CD14-positive monocyte (primary cell): ENCODE data around the gene HDAC8. TPM values are rescaled to one million over a fixed set of nuclear protein-coding genes. Genes with fewer than 3 reads are reported as not detected.
"Not testable (repeated sequence)": the region's sequence is repeated elsewhere in the genome, so short reads cannot be mapped to it uniquely, and the experiment has no call there.

Experiments used
- DNase-seq, 3 donors: peaks; one replicate each; pipeline ENCODE4 v3.0.0-alpha.2; 2011 to 2022
- H2AFZ ChIP-seq: 2 replicates; pipeline ENCODE4 v1.6.0; 2012; ENCODE audit warnings: mild to moderate bottlenecking, low read depth, low read length, inconsistent platforms; ENCODE audit not compliant: insufficient read depth, poor library complexity, severe bottlenecking
- H3K27ac ChIP-seq, 2 donors: 1 replicate in 1 of 2; 2 replicates in 1 of 2; pipeline ENCODE4 v1.5.1; 2012 to 2013; ENCODE audit warnings: low read length in 2 of 2, control low read depth in 1 of 2, inconsistent platforms in 1 of 2, low read depth in 1 of 2, mild to moderate bottlenecking in 1 of 2
- H3K27me3 ChIP-seq, 2 donors: one replicate each; pipeline versions ENCODE4 v1.6.0 to v1.6.1; 2011 to 2013; ENCODE audit warnings: low read length in 2 of 2; ENCODE audit not compliant: control insufficient read depth in 2 of 2, insufficient read depth in 2 of 2
- H3K36me3 ChIP-seq, 2 donors: replicated peaks in 1 of 2; 1 replicate in 1 of 2; 2 replicates in 1 of 2; pipeline versions ENCODE4 v1.5.1 to v1.6.1; 2012 to 2013; ENCODE audit warnings: low read length in 2 of 2, control low read depth in 1 of 2, inconsistent platforms in 1 of 2, mild to moderate bottlenecking in 1 of 2; ENCODE audit not compliant: insufficient read depth in 2 of 2, control insufficient read depth in 1 of 2
- H3K4me1 ChIP-seq, 2 donors: 1 replicate in 1 of 2; 2 replicates in 1 of 2; pipeline versions ENCODE4 v1.5.1 to v1.6.1; 2012 to 2013; ENCODE audit warnings: low read length in 2 of 2, control low read depth in 1 of 2, inconsistent platforms in 1 of 2, mild to moderate bottlenecking in 1 of 2, moderate library complexity in 1 of 2; ENCODE audit not compliant: insufficient read depth in 2 of 2, control insufficient read depth in 1 of 2
- H3K4me2 ChIP-seq: replicated peaks from 2 replicates; pipeline ENCODE3; 2012; ENCODE audit warnings: low read length, moderate library complexity, mild to moderate bottlenecking; ENCODE audit not compliant: poor library complexity, severe bottlenecking; ENCODE audit errors: extremely low read depth
- H3K4me3 ChIP-seq, 3 experiments: fragments of 200-600 bp in 1 of 3; sonication (generic) in 1 of 3; replicated peaks in 1 of 3; 1 replicate in 2 of 3; 2 replicates in 1 of 3; pipeline ENCODE4 v1.5.1; 2011 to 2013; ENCODE audit warnings: low read length in 3 of 3, mild to moderate bottlenecking in 3 of 3, control low read depth in 2 of 3, low read depth in 2 of 3, inconsistent platforms in 1 of 3, moderate library complexity in 1 of 3
- H3K79me2 ChIP-seq: 2 replicates; pipeline ENCODE4 v1.6.0; 2012; ENCODE audit warnings: mild to moderate bottlenecking, control low read depth, inconsistent platforms, low read length, moderate library complexity; ENCODE audit not compliant: insufficient read depth
- H3K9ac ChIP-seq: 2 replicates; pipeline ENCODE4 v1.6.0; 2017; ENCODE audit warnings: low read length, mild to moderate bottlenecking; ENCODE audit not compliant: insufficient read depth, poor library complexity, severe bottlenecking
- H3K9me3 ChIP-seq, 2 donors: replicated peaks in 1 of 2; 1 replicate in 1 of 2; 2 replicates in 1 of 2; pipeline versions ENCODE4 v1.5.1 to v1.6.1; 2012 to 2013; ENCODE audit warnings: low read length in 2 of 2, control low read depth in 1 of 2; ENCODE audit not compliant: control insufficient read depth in 1 of 2, insufficient read depth in 1 of 2
- H4K20me1 ChIP-seq: 2 replicates; pipeline ENCODE4 v1.6.0; 2012; ENCODE audit warnings: mild to moderate bottlenecking, low read length, control low read depth, moderate library complexity; ENCODE audit not compliant: insufficient read depth
- H3K27ac Mint-ChIP-seq, 7 donors: one replicate each; pipeline ENCODE4 v1.8.0; 2020; ENCODE audit warnings: mild to moderate bottlenecking in 7 of 7, mixed read lengths in 7 of 7, moderate library complexity in 6 of 7, inconsistent platforms in 2 of 7
- H3K27me3 Mint-ChIP-seq, 3 donors: one replicate each; pipeline ENCODE4 v1.8.0; 2021 to 2022; ENCODE audit warnings: low read depth in 3 of 3, mild to moderate bottlenecking in 3 of 3, mixed read lengths in 3 of 3, moderate library complexity in 3 of 3, inconsistent platforms in 1 of 3
- H3K36me3 Mint-ChIP-seq, 2 donors: one replicate each; pipeline ENCODE4 v1.8.0; 2020; ENCODE audit warnings: mixed read lengths in 2 of 2, inconsistent platforms in 1 of 2, mild to moderate bottlenecking in 1 of 2
- H3K4me1 Mint-ChIP-seq: one replicate; pipeline ENCODE4 v1.8.0; 2020; ENCODE audit warnings: mild to moderate bottlenecking, mixed read lengths
- H3K4me3 Mint-ChIP-seq, 2 donors: one replicate each; pipeline ENCODE4 v1.8.0; 2020; ENCODE audit warnings: mild to moderate bottlenecking in 2 of 2, mixed read lengths in 2 of 2, moderate library complexity in 1 of 2
- H3K9me3 Mint-ChIP-seq, 7 donors: one replicate each; pipeline ENCODE4 v1.8.0; 2020 to 2022; ENCODE audit warnings: mixed read lengths in 7 of 7, mild to moderate bottlenecking in 6 of 7, moderate library complexity in 6 of 7, inconsistent platforms in 2 of 7
- CTCF ChIP-seq: fragments of 200-600 bp; IDR thresholded peaks from one replicate; pipeline ENCODE4 v1.8.0; 2022; ENCODE audit warnings: antibody characterized with exemption, mild to moderate bottlenecking
- WGBS: methylation state at CpG from one replicate; pipeline ENCODE4 v1.1.5; 2013; ENCODE audit warnings: missing lambda C conversion rate; ENCODE audit not compliant: insufficient coverage; 5-methylcytosine and 5-hydroxymethylcytosine counted together
- intact Hi-C, 2 donors: fragments of 100-400 bp; cut with micrococcal nuclease; formaldehyde crosslinking; loops; one replicate each; pipeline versions ENCODE4 v1.15.0 to v1.15.1; 2023
- polyA plus RNA-seq, 3 donors: library from polyadenylated mRNA; depleted of rRNA in 1 of 3; unstranded in 2 of 3; stranded (reverse) in 1 of 3; fragments of 300-500 nt in 2 of 3; fragments of >200 nt in 1 of 3; fragmentation: Illumina TruSeq in 2 of 3; gene quantifications; 1 replicate in 2 of 3; 2 replicates in 1 of 3; pipeline ENCODE4 v1.2.3, GENCODE V29; 2012 to 2021

HDAC8 gene
- polyA plus RNA-seq, 3 donors, result 14.3 to 22.9 (median 20.5) TPM

DNA sequence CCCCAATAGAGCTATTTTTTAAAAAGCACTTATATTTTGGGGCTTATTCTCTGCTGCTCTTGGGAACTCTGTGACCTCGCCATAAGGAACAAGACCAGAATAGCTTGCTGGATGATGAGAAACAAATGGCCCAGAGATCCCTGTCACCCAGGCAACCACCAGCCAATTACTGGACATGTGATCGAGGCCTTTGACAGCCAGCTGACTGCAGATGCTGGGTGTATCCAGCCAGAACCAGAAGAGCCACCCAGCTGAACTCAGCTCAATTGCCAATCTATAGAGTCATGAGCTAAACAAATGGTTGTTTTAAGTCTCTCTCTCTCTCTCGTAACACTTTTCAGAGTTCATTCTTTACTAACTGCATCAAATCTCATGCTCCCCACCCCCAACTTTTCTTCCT is 242.5 kb downstream of the HDAC8 start:
- H3K4me1 ChIP-seq, result peaks cover 0 to 5% of the 10 kb centered on the region in 2 donors
- H3K79me2 ChIP-seq, result no peaks in the 10 kb centered on the region
- no peaks in the 10 kb centered on the region for H3K27me3 Mint-ChIP-seq
- 100% methylated on average over 1 of the region's 3 CpGs for WGBS
- H3K9me3 Mint-ChIP-seq, result peaks cover 0 to 5% (median 0%) of the 10 kb centered on the region in 7 donors
- DNase-seq, result no peak
- no peak overlapping the region for H3K4me2 ChIP-seq
- peaks cover 0 to 2% of the 10 kb centered on the region in 2 donors for H3K27me3 ChIP-seq
- H3K36me3 Mint-ChIP-seq, result peaks cover 5 to 22% of the 10 kb centered on the region in 2 donors
- H3K4me3 ChIP-seq, result no peak overlapping the region
- no peak overlapping the region for H3K27ac Mint-ChIP-seq
- H3K4me3 Mint-ChIP-seq, result no peak overlapping the region
- no peaks in the 10 kb centered on the region for H3K9me3 ChIP-seq
- no peak for TF ChIP-seq CTCF
- H4K20me1 ChIP-seq, result no peaks in the 10 kb centered on the region
- H3K4me1 Mint-ChIP-seq, result peaks cover 8% of the 10 kb centered on the region
- no peak overlapping the region for H3K27ac ChIP-seq
- H3K36me3 ChIP-seq, result no peaks in the 10 kb centered on the region
- no peak overlapping the region for H2AFZ ChIP-seq
- H3K9ac ChIP-seq, result no peak overlapping the region
- intact Hi-C loops, result no loop called here

DNA sequence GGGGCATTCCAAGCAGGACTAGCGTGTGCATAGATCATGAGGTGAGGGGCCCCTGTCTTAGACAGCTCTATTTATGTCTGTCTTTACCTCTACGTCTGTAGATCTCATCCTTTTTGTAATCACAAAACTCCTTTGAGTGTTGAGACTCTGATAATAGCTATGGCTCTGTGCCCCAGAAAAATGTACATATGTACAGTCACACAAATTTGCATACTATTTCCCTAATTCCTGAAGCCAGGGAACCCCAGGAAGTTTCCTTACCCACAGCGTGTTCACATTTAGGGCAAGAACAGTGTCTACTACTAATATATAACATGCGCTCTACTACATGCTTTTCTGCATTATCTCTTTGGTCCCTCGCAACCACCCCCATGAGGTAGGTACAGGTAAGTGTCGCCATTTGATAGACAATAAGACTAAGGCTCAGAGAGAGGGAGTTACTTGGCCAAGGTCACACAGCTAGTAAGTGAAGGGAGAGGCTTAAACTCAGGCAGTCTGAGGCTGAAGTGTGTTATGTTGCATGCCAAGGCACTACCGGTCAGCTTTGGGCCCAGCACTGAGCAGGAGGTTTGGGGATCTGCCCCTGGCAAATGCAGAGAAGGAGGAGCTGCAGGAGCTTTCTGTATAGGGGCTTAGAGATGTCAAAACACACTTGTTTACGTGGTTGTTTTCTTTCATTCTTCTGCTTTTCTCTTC is 245.9 kb downstream of the HDAC8 start:
- no peaks in the 10 kb centered on the region for H3K9me3 ChIP-seq
- no peak for DNase-seq
- peaks cover 0 to 5% of the 10 kb centered on the region in 2 donors for H3K4me1 ChIP-seq
- no peak overlapping the region for H3K4me3 ChIP-seq
- H4K20me1 ChIP-seq, result no peaks in the 10 kb centered on the region
- Mint-ChIP-seq H3K4me1 (peaks cover 8% of the 10 kb centered on the region), H3K4me3 (no peak overlapping the region), H3K27me3 (peaks cover 0 to 6% (median 1%) of the 10 kb centered on the region in 3 donors), H3K27ac (peak overlapping the region in 1 of 7 donors; percentile 50), H3K9me3 (peaks cover 0 to 5% (median 0%) of the 10 kb centered on the region in 7 donors), H3K36me3 (peaks cover 3 to 11% of the 10 kb centered on the region in 2 donors)
- H3K9ac ChIP-seq, result no peak overlapping the region
- no peak overlapping the region for H3K27ac ChIP-seq
- intact Hi-C loops, result no loop called here
- H3K36me3 ChIP-seq, result no peaks in the 10 kb centered on the region
- H3K79me2 ChIP-seq, result no peaks in the 10 kb centered on the region
- TF ChIP-seq CTCF, result no peak
- WGBS, result 100% methylated on average over 1 of the region's 8 CpGs
- no peak overlapping the region for H3K4me2 ChIP-seq
- H3K27me3 ChIP-seq, result peaks cover 0 to 2% of the 10 kb centered on the region in 2 donors
- no peak overlapping the region for H2AFZ ChIP-seq

GRCh38 chrX:72319651-72320050 is 253.0 kb downstream of the HDAC8 start:
- H3K9me3 Mint-ChIP-seq, H3K9ac ChIP-seq, H4K20me1 ChIP-seq, H3K36me3 Mint-ChIP-seq, H3K36me3 ChIP-seq, H3K27me3 ChIP-seq, H3K4me3 ChIP-seq, DNase-seq, H3K4me1 Mint-ChIP-seq, H2AFZ ChIP-seq, H3K9me3 ChIP-seq, H3K4me3 Mint-ChIP-seq, H3K4me2 ChIP-seq, intact Hi-C loops, H3K4me1 ChIP-seq, H3K27ac ChIP-seq, H3K79me2 ChIP-seq: not testable (repeated sequence)
- WGBS, result no CpG with 5 or more reads among the region's 8 CpGs
- peak overlapping the region in 1 of 7 donors; percentile 21 for H3K27ac Mint-ChIP-seq
- H3K27me3 Mint-ChIP-seq, result peaks cover 0 to 24% (median 3%) of the 10 kb centered on the region in 3 donors
